IPS DF 6.9 (cell line): Measurements from ENCODE around the gene SLAIN1.

Source experiments
- DNase-seq: peaks from one replicate; pipeline ENCODE4 v3.0.0-alpha.2; 2013; ENCODE audit warnings: low read depth, low spot score
- H3K27ac ChIP-seq: one replicate; pipeline ENCODE4 v1.5.1; 2013; ENCODE audit warnings: low read length, control low read depth
- H3K27me3 ChIP-seq: 2 replicates; pipeline ENCODE4 v1.6.1; 2013; ENCODE audit warnings: mild to moderate bottlenecking, low read length; ENCODE audit not compliant: control insufficient read depth, insufficient read depth
- H3K36me3 ChIP-seq: 2 replicates; pipeline ENCODE4 v1.6.1; 2013; ENCODE audit warnings: low read length; ENCODE audit not compliant: control insufficient read depth, insufficient read depth
- H3K4me1 ChIP-seq: 2 replicates; pipeline ENCODE4 v1.6.1; 2013; ENCODE audit warnings: low read length; ENCODE audit not compliant: control insufficient read depth, insufficient read depth
- H3K4me3 ChIP-seq: 2 replicates; pipeline ENCODE4 v1.5.1; 2013; ENCODE audit warnings: mild to moderate bottlenecking, low read length
- H3K9me3 ChIP-seq: 2 replicates; pipeline ENCODE4 v1.6.1; 2013; ENCODE audit warnings: low read length, inconsistent platforms; ENCODE audit not compliant: control insufficient read depth, insufficient read depth
- WGBS: extraction: QIAGEN DNeasy Blood & Tissue Kit; methylation state at CpG from one replicate; pipeline ENCODE4 v1.1.7; 2013; ENCODE audit warnings: mixed read lengths, missing lambda C conversion rate; ENCODE audit not compliant: insufficient read length, insufficient coverage; 5-methylcytosine and 5-hydroxymethylcytosine counted together

SLAIN1 gene

GRCh38 chr13:77714119-77714755 lies 16.8 kb downstream of the SLAIN1 start:
- no peak for DNase-seq
- H3K4me3 ChIP-seq = no peak overlapping the region
- no peaks in the 10 kb centered on the region for H3K9me3 ChIP-seq
- WGBS = no CpG with 5 or more reads among the region's 3 CpGs
- H3K36me3 ChIP-seq = no peaks in the 10 kb centered on the region
- no peak overlapping the region for H3K27ac ChIP-seq
- no peaks in the 10 kb centered on the region for H3K27me3 ChIP-seq
- peaks cover 2% of the 10 kb centered on the region; the same call in 1 of the 2 replicates for H3K4me1 ChIP-seq

- WGBS = no CpG with 5 or more reads among the region's 1 CpG
- H3K4me3 ChIP-seq = no peak overlapping the region
These were observed 17.9 kb downstream of the SLAIN1 start for GRCh38 chr13:77715233-77715891.

GRCh38 chr13:77716692-77717091 lies 19.2 kb downstream of the SLAIN1 start:
- no peak overlapping the region for H3K4me3 ChIP-seq
- H3K36me3 ChIP-seq = no peaks in the 10 kb centered on the region
- peaks cover 2% of the 10 kb centered on the region; the same call in 1 of the 2 replicates for H3K4me1 ChIP-seq
- no peak overlapping the region for H3K27ac ChIP-seq
- DNase-seq = no peak
- no peaks in the 10 kb centered on the region for H3K27me3 ChIP-seq
- no peaks in the 10 kb centered on the region for H3K9me3 ChIP-seq
- no CpG with 5 or more reads among the region's 2 CpGs for WGBS

More at GRCh38 chr13:77715233-77715891, 17.9 kb downstream of the SLAIN1 start:
- no peaks in the 10 kb centered on the region for H3K9me3 ChIP-seq
- no peaks in the 10 kb centered on the region for H3K36me3 ChIP-seq
- DNase-seq = no peak
- no peaks in the 10 kb centered on the region for H3K27me3 ChIP-seq
- peaks cover 2% of the 10 kb centered on the region; the same call in 1 of the 2 replicates for H3K4me1 ChIP-seq
- no peak overlapping the region for H3K27ac ChIP-seq

DNA sequence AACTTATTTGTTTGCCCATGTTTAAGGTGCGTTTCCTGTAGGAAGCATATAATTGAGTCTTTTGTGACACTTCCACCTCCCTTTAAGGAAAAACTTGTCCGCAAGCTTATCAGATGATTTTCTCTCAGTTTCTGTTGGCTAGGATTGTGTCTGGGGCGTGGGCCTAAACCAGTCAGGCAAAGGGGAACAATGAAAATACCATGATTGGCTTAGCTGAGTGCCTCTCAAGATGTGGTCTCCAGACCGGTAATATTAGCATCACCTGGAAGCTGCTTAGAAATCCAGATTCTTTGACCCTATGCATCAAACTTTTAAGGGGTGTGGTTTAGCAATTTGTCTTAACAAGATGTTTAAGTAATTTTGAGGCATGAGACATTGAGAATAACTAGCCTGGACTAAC lies 20.0 kb downstream of the SLAIN1 start:
- no peaks in the 10 kb centered on the region for H3K9me3 ChIP-seq
- H3K27me3 ChIP-seq = no peaks in the 10 kb centered on the region
- WGBS = no CpG with 5 or more reads among the region's 4 CpGs
- no peaks in the 10 kb centered on the region for H3K36me3 ChIP-seq
- H3K4me3 ChIP-seq = no peak overlapping the region
- H3K27ac ChIP-seq = no peak overlapping the region
- DNase-seq = no peak
- H3K4me1 ChIP-seq = peaks cover 2% of the 10 kb centered on the region; the same call in 1 of the 2 replicates

DNA sequence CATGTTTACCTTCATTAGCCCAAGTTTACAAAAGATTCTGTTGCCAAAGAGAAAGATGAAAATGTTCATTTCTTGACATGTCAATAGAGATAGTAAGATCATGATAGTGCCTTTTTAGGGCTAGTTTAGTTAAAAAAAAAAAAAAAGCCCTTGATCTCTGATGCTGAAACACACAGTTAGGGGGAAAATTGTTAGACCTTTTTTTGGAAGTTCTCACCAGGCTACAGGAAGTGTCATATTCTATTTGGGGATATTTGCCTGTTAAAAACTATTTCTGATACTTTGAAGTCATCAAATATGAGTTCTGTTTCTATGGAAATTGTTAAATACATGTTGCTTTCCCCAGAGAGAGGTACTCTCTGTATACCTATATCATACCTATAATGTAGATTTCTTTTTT lies 21.6 kb downstream of the SLAIN1 start:
- Histone ChIP-seq H3K4me1 (peaks cover 2% of the 10 kb centered on the region; the same call in 1 of the 2 replicates), H3K27ac (no peak overlapping the region), H3K27me3 (no peaks in the 10 kb centered on the region), H3K36me3 (no peaks in the 10 kb centered on the region), H3K4me3 (no peak overlapping the region), H3K9me3 (no peaks in the 10 kb centered on the region)
- DNase-seq = no peak

GRCh38 chr13:77720988-77721387 lies 23.5 kb downstream of the SLAIN1 start:
- H3K36me3 ChIP-seq = no peaks in the 10 kb centered on the region
- no peak overlapping the region for H3K4me3 ChIP-seq
- WGBS = no CpG with 5 or more reads among the region's 5 CpGs
- peaks cover 4% of the 10 kb centered on the region for H3K4me1 ChIP-seq
- DNase-seq = no peak
- H3K27ac ChIP-seq = no peak overlapping the region
- H3K9me3 ChIP-seq = no peaks in the 10 kb centered on the region
- no peaks in the 10 kb centered on the region for H3K27me3 ChIP-seq

DNA sequence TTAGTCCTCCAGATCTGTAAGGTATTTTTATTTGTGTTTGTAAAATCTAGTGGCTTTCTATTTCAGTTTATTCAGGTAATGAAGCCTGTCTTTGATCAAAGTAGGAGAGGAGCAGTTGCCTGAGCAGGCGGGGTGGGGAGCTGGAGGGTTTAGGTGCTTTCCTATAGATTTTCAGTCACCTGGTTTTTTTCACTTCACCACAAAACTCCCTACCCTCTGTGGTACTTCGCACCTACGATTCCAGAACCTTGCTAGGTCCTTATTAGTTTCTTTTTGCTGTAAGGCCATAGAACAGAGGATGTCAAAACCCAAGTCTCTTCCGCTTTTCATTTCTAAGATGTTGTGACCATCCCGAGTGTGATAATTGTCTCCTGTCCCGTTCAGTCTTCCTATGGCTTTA lies 26.6 kb downstream of the SLAIN1 start:
- DNase-seq = no peak
- no peak overlapping the region for H3K27ac ChIP-seq
- H3K36me3 ChIP-seq = no peaks in the 10 kb centered on the region
- no peaks in the 10 kb centered on the region for H3K27me3 ChIP-seq
- no peaks in the 10 kb centered on the region for H3K9me3 ChIP-seq
- no peak overlapping the region for H3K4me3 ChIP-seq
- no CpG with 5 or more reads among the region's 6 CpGs for WGBS
- peaks cover 2% of the 10 kb centered on the region; the same call in 1 of the 2 replicates for H3K4me1 ChIP-seq

DNA sequence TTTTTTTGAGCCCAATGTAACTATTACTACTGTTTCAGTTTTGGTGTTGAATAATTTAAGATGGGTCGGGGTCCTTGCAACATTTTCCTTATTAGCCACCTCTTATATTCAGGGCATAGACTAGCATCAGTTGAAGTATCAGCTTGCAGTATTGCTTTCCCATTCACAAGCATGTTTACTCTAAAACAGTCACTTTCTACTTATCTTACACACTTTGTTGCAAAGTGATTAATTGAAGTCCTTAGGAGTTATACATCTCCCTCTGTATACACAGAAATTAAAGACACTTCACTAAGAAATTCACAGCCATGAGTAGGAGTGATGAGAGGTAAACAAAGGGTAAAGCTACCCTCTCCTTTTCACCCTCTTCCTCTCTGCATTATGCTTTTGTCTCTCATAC lies 27.6 kb downstream of the SLAIN1 start:
- Histone ChIP-seq H3K27me3 (no peaks in the 10 kb centered on the region), H3K27ac (no peak overlapping the region), H3K36me3 (no peaks in the 10 kb centered on the region), H3K9me3 (no peaks in the 10 kb centered on the region), H3K4me1 (peaks cover 2% of the 10 kb centered on the region), H3K4me3 (no peak overlapping the region)
- WGBS = no CpG with 5 or more reads among the region's 1 CpG
- DNase-seq = no peak

DNA sequence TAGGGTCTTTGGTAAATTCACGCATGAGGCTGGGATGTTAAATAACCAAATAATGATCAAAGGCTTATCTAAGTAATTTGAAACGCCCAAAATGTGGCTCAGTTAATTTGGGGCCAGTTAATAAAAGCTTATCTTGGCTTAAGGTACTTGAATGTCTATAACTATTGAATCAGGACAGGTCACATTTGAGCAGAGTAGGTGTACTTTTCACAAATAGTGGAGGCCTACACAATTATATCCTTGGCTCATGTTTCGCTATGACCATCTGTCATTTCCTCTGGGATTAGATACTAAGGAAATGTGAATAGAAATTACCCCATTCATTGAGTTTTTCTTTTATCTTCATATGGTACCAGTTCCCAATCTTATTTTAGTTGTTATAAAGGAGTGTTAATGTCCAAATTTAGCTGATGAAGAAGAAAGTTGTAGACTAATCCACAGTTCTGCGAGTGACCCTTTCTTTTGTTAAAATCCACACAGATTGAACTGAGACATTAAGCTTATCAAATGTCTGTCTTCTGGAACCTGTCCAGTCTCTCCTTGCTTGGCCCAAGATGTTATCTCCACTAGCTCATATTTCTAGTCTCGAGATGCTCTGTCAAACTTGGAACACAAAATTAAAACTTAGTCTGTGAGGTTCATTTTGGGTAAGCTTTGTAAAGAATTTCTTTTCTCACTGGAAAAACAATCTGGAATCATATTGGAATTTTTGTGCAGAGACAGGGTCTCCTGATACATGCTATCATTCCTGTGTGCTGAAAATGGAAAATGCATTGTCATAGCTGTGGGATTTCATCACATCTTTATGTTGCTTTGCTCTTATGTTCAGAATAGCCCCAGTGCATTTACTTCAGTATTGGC lies 31.0 kb downstream of the SLAIN1 start:
- no peak for DNase-seq

GRCh38 chr13:77729502-77730221 lies 32.2 kb downstream of the SLAIN1 start:
- H3K27me3 ChIP-seq = no peaks in the 10 kb centered on the region
- WGBS = no CpG with 5 or more reads among the region's 8 CpGs
- H3K4me3 ChIP-seq = no peak overlapping the region
- no peak overlapping the region for H3K27ac ChIP-seq
- H3K4me1 ChIP-seq = peaks cover 2% of the 10 kb centered on the region
- no peak for DNase-seq
- H3K9me3 ChIP-seq = no peaks in the 10 kb centered on the region
- no peaks in the 10 kb centered on the region for H3K36me3 ChIP-seq

More for the DNA sequence above, 31.0 kb downstream of the SLAIN1 start:
- Histone ChIP-seq H3K27me3 (no peaks in the 10 kb centered on the region), H3K4me1 (peaks cover 2% of the 10 kb centered on the region), H3K4me3 (no peak overlapping the region), H3K9me3 (no peaks in the 10 kb centered on the region), H3K27ac (no peak overlapping the region), H3K36me3 (no peaks in the 10 kb centered on the region)
- WGBS = no CpG with 5 or more reads among the region's 5 CpGs
